GM12878 (cell line): ENCODE measurements around the gene VSTM4. TPM values are rescaled to one million over a fixed set of nuclear protein-coding genes. Genes with fewer than 3 reads are reported as not detected.

Source experiments
- ATAC-seq: fragments of 200-7000 bp; cut with Tn5 transposase; 3 replicates; pipeline ENCODE4 v1.9.1; 2020; ENCODE audit warnings: mild to moderate bottlenecking, moderate library complexity
- BruUV-seq: library from RNA; stranded (reverse); fragments of 400-500 nt; replicated peaks from 2 replicates; lab custom pipeline; 2021; lab: Mats Ljungman, UMichigan
- CTCF ChIA-PET: fragments of 300-600 bp; sonication (Branson Sonifier 250); formaldehyde crosslinking; extraction: SDS; loops from one replicate; lab custom pipeline; 2021; ENCODE audit warnings: inconsistent platforms; lab: Yijun Ruan, JAX
- POLR2A ChIA-PET: fragments of 350-600 bp; formaldehyde crosslinking; extraction: SDS; loops from one replicate; lab custom pipeline; 2021; ENCODE audit warnings: inconsistent platforms; lab: Charles Lee
- RAD21 ChIA-PET: fragments of 300-600 bp; sonication (Branson Sonifier 250); formaldehyde crosslinking; loops from one replicate; lab custom pipeline; 2023; ENCODE audit warnings: antibody characterized with exemption; ENCODE audit not compliant: unreplicated experiment; lab: Charles Lee
- SMC1A ChIA-PET: fragments of 300-600 bp; sonication (Branson Sonifier 250); formaldehyde crosslinking; loops from one replicate; lab custom pipeline; 2023; ENCODE audit not compliant: unreplicated experiment, uncharacterized antibody; lab: Charles Lee
- DNase-seq: peaks from one replicate; pipeline ENCODE4 v3.0.0-alpha.2; 2011; ENCODE audit warnings: low read depth, low spot score
- FAIRE-seq: peaks from 3 replicates; lab custom pipeline; 2011; peaks lifted over from hg19 to GRCh38; lab: Jason Lieb, UNC
- H2AFZ ChIP-seq: 2 replicates; pipeline ENCODE4 v1.6.0; 2011; ENCODE audit warnings: low read depth, low read length, control low read depth; ENCODE audit not compliant: control insufficient read depth
- H3K27ac ChIP-seq: 2 replicates; pipeline ENCODE4 v1.5.1; 2011; ENCODE audit warnings: control low read depth; ENCODE audit not compliant: control insufficient read depth, insufficient read depth
- H3K27me3 ChIP-seq, 2 experiments: replicated peaks in 1 of 2; 2 replicates each; pipeline versions ENCODE4 v1.6.0 to v1.6.1; 2011; ENCODE audit warnings: low read length in 1 of 2; ENCODE audit not compliant: control insufficient read depth in 2 of 2, insufficient read depth in 2 of 2
- H3K36me3 ChIP-seq, 2 experiments: 2 replicates each; pipeline ENCODE4 v1.5.1; 2011; ENCODE audit warnings: low read length in 1 of 2; ENCODE audit not compliant: control insufficient read depth in 2 of 2, insufficient read depth in 2 of 2
- H3K4me1 ChIP-seq: 2 replicates; pipeline ENCODE4 v1.6.1; 2011; ENCODE audit warnings: mild to moderate bottlenecking, low read length, moderate library complexity, mixed read lengths; ENCODE audit not compliant: control insufficient read depth, insufficient read depth
- H3K4me2 ChIP-seq: 2 replicates; pipeline ENCODE4 v1.6.0; 2011; ENCODE audit warnings: control low read depth; ENCODE audit not compliant: control insufficient read depth, insufficient read depth
- H3K4me3 ChIP-seq: fragments of 200-600 bp; sonication (generic); 2 replicates; pipeline ENCODE4 v1.5.1; 2016
- H3K79me2 ChIP-seq: 2 replicates; pipeline ENCODE4 v1.6.0; 2011; ENCODE audit warnings: low read length; ENCODE audit not compliant: control insufficient read depth, insufficient read depth
- H3K9ac ChIP-seq: 2 replicates; pipeline ENCODE4 v1.8.0; 2011; ENCODE audit warnings: low read length, control low read depth, mixed read lengths; ENCODE audit not compliant: control insufficient read depth, insufficient read depth
- H3K9me3 ChIP-seq: replicated peaks from 3 replicates; pipeline ENCODE4 v1.5.1; 2011; ENCODE audit warnings: mild to moderate bottlenecking, low read length; ENCODE audit not compliant: control insufficient read depth, insufficient read depth
- H4K20me1 ChIP-seq: 2 replicates; pipeline ENCODE4 v1.6.0; 2011; ENCODE audit not compliant: control insufficient read depth, insufficient read depth
- BMI1 ChIP-seq: fragments of 450-650 bp; IDR thresholded peaks from 2 replicates; pipeline ENCODE4 v1.6.1; 2016; ENCODE audit warnings: mild to moderate bottlenecking, moderate library complexity, borderline replicate concordance
- CHD1 ChIP-seq: IDR thresholded peaks from 2 replicates; pipeline ENCODE4 v1.6.1; 2012; ENCODE audit warnings: low read depth, low read length, improper control_type of control experiment
- DPF2 ChIP-seq: fragments of 450-650 bp; IDR thresholded peaks from 2 replicates; pipeline ENCODE4 v1.6.1; 2017; ENCODE audit warnings: mild to moderate bottlenecking
- FOXM1 ChIP-seq: IDR thresholded peaks from 2 replicates; pipeline ENCODE4 v1.6.1; 2012; ENCODE audit warnings: low read depth, mild to moderate bottlenecking, inconsistent platforms, low read length, moderate library complexity
- HDAC2 ChIP-seq: fragments of 200-600 bp; sonication (generic); IDR thresholded peaks from 2 replicates; pipeline ENCODE4 v1.6.1; 2017
- IKZF1 ChIP-seq: fragments of 450-650 bp; conservative IDR thresholded peaks from 2 replicates; pipeline ENCODE4 v1.6.1; 2017; ENCODE audit warnings: antibody characterized with exemption, mild to moderate bottlenecking
- LARP7 ChIP-seq: fragments of 450-650 bp; IDR thresholded peaks from 2 replicates; pipeline ENCODE4 v1.6.1; 2017; ENCODE audit warnings: mild to moderate bottlenecking
- MXI1 ChIP-seq: fragments of 150-350 bp; IDR thresholded peaks from 2 replicates; pipeline ENCODE4 v1.6.1; 2011; ENCODE audit warnings: low read depth, mild to moderate bottlenecking, inconsistent platforms, low read length, improper control_type of control experiment
- NFXL1 ChIP-seq: fragments of 450-650 bp; IDR thresholded peaks from 2 replicates; pipeline ENCODE4 v1.6.1; 2017; ENCODE audit warnings: antibody characterized with exemption, mild to moderate bottlenecking, borderline replicate concordance
- NKRF ChIP-seq: fragments of 450-650 bp; conservative IDR thresholded peaks from 2 replicates; pipeline ENCODE4 v1.6.1; 2017; ENCODE audit warnings: mild to moderate bottlenecking, moderate library complexity
- NR2C2 ChIP-seq: IDR thresholded peaks from 2 replicates; pipeline ENCODE4 v1.6.1; 2011; ENCODE audit warnings: borderline replicate concordance, low read depth; ENCODE audit not compliant: control insufficient read depth, insufficient read length
- NR2F1 ChIP-seq: fragments of 450-650 bp; conservative IDR thresholded peaks from 2 replicates; pipeline ENCODE4 v1.6.1; 2017; ENCODE audit warnings: mild to moderate bottlenecking
- NRF1 ChIP-seq: conservative IDR thresholded peaks from 2 replicates; pipeline ENCODE4 v1.6.1; 2011; ENCODE audit warnings: mild to moderate bottlenecking, low read depth, low read length, improper control_type of control experiment
- POLR2A ChIP-seq: IDR thresholded peaks from 2 replicates; pipeline ENCODE4 v1.6.1; 2011; ENCODE audit warnings: low read depth, mild to moderate bottlenecking, low read length
- SIN3A ChIP-seq: IDR thresholded peaks from 2 replicates; pipeline ENCODE4 v1.6.1; 2012; ENCODE audit warnings: low read depth, low read length, improper control_type of control experiment
- SREBF2 ChIP-seq: IDR thresholded peaks from 2 replicates; pipeline ENCODE4 v1.6.1; 2012; ENCODE audit warnings: mild to moderate bottlenecking, low read length
- TCF3 ChIP-seq: IDR thresholded peaks from 2 replicates; pipeline ENCODE4 v1.6.1; 2012; ENCODE audit warnings: low read depth, mild to moderate bottlenecking, low read length, borderline replicate concordance; ENCODE audit not compliant: insufficient read depth
- WGBS: methylation state at CpG from one replicate; pipeline ENCODE4 v1.1.6; 2016; ENCODE audit warnings: low lambda C conversion rate; ENCODE audit not compliant: insufficient replicate concordance, insufficient coverage; ENCODE audit errors: missing lambda C conversion rate; 5-methylcytosine and 5-hydroxymethylcytosine counted together
- in situ Hi-C: fragments of 300-500 bp; cut with MboI; formaldehyde crosslinking; loops from 9 replicates; pipeline ENCODE4 v1.14.3; 2018; ENCODE audit warnings: mixed read lengths
- intact Hi-C: fragments of 100-400 bp; cut with micrococcal nuclease; formaldehyde crosslinking; loops from one replicate; pipeline ENCODE4 v1.14.2; 2022; ENCODE audit not compliant: unreplicated experiment
- polyA plus RNA-seq, 11 experiments: library from polyadenylated mRNA; depleted of rRNA in 4 of 11; unstranded in 6 of 11; stranded (reverse) in 5 of 11; fragments of >200 nt; fragmentation: Nextera tagmentation in 4 of 11; fragmentation: Illumina TruSeq in 1 of 11; extraction: Ambion mirVana in 4 of 11; extraction: Trizol in 1 of 11; gene quantifications; 1 replicate in 1 of 11; 2 replicates in 10 of 11; pipeline versions ENCODE4 v1.2.1 to v1.2.3, GENCODE V29; 2011 to 2016; ENCODE audit warnings: inconsistent platforms in 2 of 11, missing spikeins in 2 of 11, low read depth in 1 of 11
- total RNA-seq, 4 experiments: library from RNA; depleted of rRNA in 3 of 4; stranded (reverse); fragments of >200 nt in 3 of 4; fragmentation: Illumina TruSeq in 1 of 4; extraction: Trizol in 1 of 4; gene quantifications; 2 replicates each; pipeline versions ENCODE4 v1.2.1 to v1.2.3, GENCODE V29; 2013 to 2021

Gene VSTM4
- total and polyA plus RNA-seq, 10 of the 15 experiments (the other 5 are each of a cell fraction or from before 2014, with no cell fraction given), result 0.01 to 0.14 (median 0.02) TPM; not detected in 7

GRCh38 chr10:49115796-49116508, 630 bp upstream of the VSTM4 start (continued):
- TF ChIP-seq HDAC2 (no peak), SIN3A (no peak), NRF1 (no peak), POLR2A (no peak), NFXL1 (no peak), IKZF1 (peak; percentile 68), MXI1 (no peak)

GRCh38 chr10:49114718-49115014, 656 bp downstream of the VSTM4 start:
- CTCF ChIA-PET, result no interaction called here
- no peak overlapping the region for H3K4me3 ChIP-seq
- SMC1A ChIA-PET, result interaction anchor here (0.9 kb wide), 1 partner anchor 8 kb away, joined by 3 read pairs; no protein-coding TSS in a partner anchor
- H3K27ac ChIP-seq, result no peak overlapping the region
- H2AFZ ChIP-seq, result no peak overlapping the region
- H3K9me3 ChIP-seq, result no peaks in the 10 kb centered on the region
- H3K9ac ChIP-seq, result no peak overlapping the region
- ATAC-seq (no peak), DNase-seq (no peak)
- no TSS peak for BruUV-seq
- intact Hi-C loops, result no loop called here
- no peaks in the 10 kb centered on the region for H3K36me3 ChIP-seq
- H4K20me1 ChIP-seq, result no peaks in the 10 kb centered on the region
- POLR2A ChIA-PET, result no interaction called here
- H3K27me3 ChIP-seq, result peaks cover 5 to 17% of the 10 kb centered on the region in 2 experiments
- TF ChIP-seq NKRF (no peak), CHD1 (no peak), FOXM1 (no peak), SREBF2 (no peak), NR2C2 (no peak), DPF2 (no peak), LARP7 (no peak), HDAC2 (no peak), TCF3 (no peak), BMI1 (no peak), NR2F1 (no peak), NRF1 (no peak)
- TF ChIP-seq, all 136 proteins: peak for 0
- RAD21 ChIA-PET, result no interaction called here
- WGBS, result 63% methylated on average over 9 of the region's 9 CpGs
- in situ Hi-C loops, result no loop called here
- Histone ChIP-seq H3K4me2 (no peak overlapping the region), H3K4me1 (no peaks in the 10 kb centered on the region), H3K79me2 (no peaks in the 10 kb centered on the region)
- no peak for FAIRE-seq
